Measurements from ENCODE around the gene SETDB2. TPM values are rescaled to one million over a fixed set of nuclear protein-coding genes. Genes with fewer than 3 reads are reported as not detected.
"Not testable (repeated sequence)": the region's sequence is repeated elsewhere in the genome, so short reads cannot be mapped to it uniquely, and the experiment has no call there.

Gene SETDB2
- total RNA-seq, 1 donor from 2014 or later = 4.9 TPM

- DNase-seq (ENCODE audit: low spot score) (no peak), ATAC-seq (peak; percentile 75)
These were observed 20.7 kb downstream of the SETDB2 start for GRCh38 chr13:49464621-49465325.

DNA sequence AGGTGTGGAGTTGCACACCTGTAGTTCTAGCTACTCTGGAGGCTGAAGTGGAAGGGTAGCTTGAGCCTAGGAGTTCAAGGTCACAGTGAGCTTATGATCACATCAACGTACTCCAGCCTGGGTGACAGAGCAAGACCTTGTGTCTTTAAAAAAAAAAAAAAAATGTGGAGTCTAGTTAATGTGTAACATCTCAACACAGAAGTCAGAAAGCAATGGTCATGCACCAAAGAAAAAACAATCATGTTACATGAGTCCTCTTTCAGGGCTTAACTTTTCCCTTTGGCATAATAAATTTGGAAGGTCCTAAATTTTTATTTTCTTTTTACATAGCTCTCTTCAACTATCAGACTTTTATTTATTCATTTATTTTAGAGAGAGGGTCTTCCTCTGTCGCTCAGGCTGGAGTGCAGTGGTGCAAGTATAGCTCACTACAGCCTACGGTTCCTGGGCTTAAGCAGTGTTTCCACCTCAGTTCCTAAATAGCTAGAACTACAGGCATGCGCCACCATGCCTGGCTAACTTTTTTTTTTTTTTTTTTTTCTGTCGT is 22.3 kb downstream of the SETDB2 start:
- ATAC-seq = peak; percentile 84
- no peak for DNase-seq (ENCODE audit: low spot score)

DNA sequence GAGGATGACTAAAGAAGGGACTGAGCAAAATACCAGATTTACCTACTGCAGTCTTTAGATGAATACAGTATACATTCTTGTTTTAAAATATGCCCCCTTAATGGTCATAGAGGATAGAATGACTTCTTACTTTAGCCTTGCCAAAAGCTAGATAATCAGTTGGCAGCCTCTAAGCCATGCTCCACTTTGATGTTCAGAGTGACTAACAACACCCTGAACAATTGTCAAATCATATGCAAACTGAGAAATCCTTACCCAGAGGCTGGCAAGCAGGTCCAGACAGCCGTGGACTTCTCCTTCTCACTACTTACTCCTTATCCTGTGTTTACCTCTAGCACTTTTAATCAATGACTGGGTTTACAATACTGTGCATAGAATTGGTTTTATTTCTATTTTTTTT is 28.1 kb downstream of the SETDB2 start:
- DNase-seq (ENCODE audit: low spot score) = no peak
- no peak for ATAC-seq

GRCh38 chr13:49476529-49476928 is 32.5 kb downstream of the SETDB2 start:
- ATAC-seq = no peak

DNA sequence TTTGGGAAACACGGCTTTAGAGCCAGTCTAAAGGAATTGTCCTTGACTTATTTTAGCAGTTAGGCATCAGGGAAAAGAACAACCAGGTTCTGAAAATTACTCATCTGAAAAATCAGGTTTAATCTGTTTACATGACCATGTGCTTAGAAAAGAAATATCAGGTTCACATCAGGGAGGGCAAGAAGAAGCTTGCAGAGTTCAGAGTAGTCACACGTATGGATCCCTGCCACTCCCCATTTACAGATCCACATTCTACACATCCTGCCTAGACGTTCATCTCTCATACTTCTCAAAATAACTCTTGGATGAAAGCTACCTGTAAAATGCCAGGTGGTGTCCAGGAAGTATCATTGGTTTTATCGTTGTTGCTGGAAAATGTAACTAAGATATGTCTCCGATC is 37.7 kb downstream of the SETDB2 start:
- DNase-seq (ENCODE audit: low spot score) (no peak), ATAC-seq (no peak)

More at GRCh38 chr13:49476529-49476928, 32.5 kb downstream of the SETDB2 start:
- no peak for DNase-seq (ENCODE audit: low spot score)

- ATAC-seq (no peak), DNase-seq (ENCODE audit: low spot score) (no peak)
These were observed 44.5 kb downstream of the SETDB2 start for GRCh38 chr13:49488563-49488962.

GRCh38 chr13:49494645-49495044 is 50.6 kb downstream of the SETDB2 start:
- DNase-seq (ENCODE audit: low spot score) (no peak), ATAC-seq (no peak)

DNA sequence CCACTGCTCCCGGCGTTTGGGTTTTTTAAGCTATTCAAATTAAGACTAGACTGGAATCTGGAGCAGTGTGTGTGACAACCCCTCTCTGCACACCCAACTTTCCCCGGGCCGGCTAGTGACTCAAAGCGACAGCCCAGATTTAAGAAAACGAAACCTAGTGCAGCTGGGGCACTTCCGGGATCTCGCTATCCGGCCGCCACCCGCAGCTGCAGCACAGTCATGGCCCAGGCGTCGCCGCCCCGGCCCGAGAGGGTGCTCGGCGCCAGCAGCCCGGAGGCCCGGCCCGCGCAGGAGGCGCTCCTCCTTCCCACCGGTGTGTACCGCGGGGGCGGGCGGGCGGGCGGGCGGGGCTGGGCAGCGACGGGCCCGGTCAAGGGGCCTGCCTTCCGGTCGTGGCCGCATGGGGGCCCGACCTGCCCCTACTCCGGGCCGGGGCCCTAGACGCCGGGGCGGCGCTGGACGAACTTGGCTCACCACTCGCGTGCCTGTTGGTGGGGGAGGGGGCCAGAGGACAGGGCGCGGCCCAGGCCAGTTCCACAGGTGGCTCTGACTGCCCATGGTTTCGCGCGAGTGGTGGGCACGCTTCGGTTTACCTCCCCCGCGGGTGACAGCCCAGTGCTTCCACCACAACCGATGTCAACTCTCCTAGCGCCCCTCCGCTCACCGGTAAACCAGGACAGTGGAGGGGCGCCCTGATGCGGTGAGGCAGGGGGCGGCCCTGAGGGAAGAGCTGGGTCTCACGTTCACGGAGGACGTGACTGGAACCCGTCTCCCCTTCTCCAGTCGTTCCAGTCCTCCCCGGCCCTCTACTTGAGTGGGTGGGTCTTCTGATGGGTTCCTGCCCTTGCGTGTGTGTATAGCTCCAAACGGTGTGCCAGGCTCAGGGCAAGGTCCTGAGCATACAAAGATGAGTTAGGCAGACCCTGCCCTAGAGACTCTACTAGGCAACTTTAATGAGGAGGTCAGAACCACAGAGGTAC is 52.0 kb downstream of the SETDB2 start, which contains the start of gene PHF11:
PHF11 (plus strand) TSS at position 171 of the 980 bp plus-strand sequence; CDS start at position 220, 49 bp downstream.
- peak; percentile 85 for DNase-seq (ENCODE audit: low spot score)

DNA sequence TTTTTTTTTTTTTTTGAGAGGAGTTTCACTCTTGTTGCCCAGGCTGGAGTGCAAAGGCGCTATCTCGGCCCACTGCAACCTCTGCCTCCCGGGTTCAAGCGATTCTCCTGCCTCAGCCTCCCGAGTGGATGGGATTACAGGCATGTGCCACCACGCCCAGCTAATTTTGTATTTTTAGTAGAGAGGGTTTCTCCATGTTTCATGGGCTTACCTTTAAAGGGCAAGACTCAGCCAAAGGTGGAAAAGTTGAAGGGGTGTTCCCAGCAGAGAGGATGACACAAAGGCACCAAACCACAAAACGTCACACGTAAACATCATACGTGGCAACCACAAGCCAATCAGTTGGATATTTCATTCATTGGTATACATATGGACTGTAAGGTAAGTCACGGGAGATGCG is 52.8 kb downstream of the SETDB2 start:
- ATAC-seq; DNase-seq (ENCODE audit: low spot score): not testable (repeated sequence)

More for the DNA sequence above, 52.0 kb downstream of the SETDB2 start, which contains the start of gene PHF11:
- ATAC-seq = peak; percentile 87

DNA sequence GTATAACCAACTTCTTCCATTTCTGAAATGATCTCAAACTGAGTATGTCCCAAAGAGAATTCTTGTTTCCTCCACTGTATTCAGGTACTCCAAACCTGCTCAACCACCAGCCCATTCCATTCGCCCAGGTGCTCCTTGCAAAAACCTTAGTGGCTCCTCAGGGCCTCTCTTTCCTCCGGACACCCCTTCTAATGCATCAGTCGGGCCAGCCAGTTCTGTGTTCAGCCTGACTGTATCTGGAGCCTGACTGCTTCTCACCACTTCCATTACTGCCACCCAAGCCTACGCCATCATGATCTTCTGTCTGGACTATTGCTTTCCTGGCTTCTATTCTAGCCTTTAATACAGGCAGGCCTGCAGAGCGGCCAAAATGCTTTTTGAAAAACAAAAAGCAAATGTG is 53.2 kb downstream of the SETDB2 start:
- DNase-seq (ENCODE audit: low spot score) (no peak), ATAC-seq (no peak)

- no peak for DNase-seq (ENCODE audit: low spot score)
- ATAC-seq = no peak
These were observed 54.1 kb downstream of the SETDB2 start for GRCh38 chr13:49498206-49498605.

DNA sequence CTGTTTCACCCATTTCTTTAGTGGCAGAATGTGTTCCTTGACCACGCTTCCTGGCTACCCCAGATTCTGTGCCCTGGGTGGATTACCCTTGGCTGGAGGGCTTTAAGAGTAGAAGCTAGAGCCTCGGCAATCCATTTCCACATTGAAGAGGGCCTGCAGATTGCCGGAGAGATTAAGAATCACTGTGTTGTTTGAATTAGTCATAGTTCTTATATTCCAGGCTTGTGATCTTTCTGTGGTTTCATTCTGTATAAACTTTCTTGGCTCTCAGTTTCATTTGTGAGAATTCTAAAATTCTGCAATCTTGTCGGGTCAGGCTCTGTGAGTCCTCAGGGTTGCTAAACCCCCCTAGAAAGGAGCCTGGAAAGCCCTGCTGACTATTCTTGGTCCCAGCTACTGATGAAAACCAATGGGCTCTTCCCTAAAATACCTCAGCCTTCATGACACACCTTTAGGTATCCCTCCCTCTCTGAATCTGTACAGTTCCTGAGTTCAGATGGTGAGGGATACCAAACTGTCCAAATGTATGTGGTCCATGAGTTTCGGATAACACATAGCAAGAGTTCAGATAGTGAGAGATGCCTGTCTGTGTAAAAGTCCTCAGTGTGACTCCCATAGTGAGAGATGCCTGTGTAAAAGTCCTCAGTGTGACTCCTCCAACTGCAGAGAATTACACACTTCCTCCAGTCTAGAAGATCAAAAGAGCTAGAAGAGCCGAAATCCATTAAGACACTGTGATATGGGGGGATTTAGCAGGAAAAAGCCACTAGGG is 56.0 kb downstream of the SETDB2 start:
- ATAC-seq (no peak), DNase-seq (ENCODE audit: low spot score) (no peak)

GRCh38 chr13:49502954-49503353 is 58.9 kb downstream of the SETDB2 start:
- ATAC-seq = peak; percentile 37
- no peak for DNase-seq (ENCODE audit: low spot score)

- no peak for ATAC-seq
- DNase-seq (ENCODE audit: low spot score) = no peak
These were observed 59.9 kb downstream of the SETDB2 start for GRCh38 chr13:49503951-49504350.

DNA sequence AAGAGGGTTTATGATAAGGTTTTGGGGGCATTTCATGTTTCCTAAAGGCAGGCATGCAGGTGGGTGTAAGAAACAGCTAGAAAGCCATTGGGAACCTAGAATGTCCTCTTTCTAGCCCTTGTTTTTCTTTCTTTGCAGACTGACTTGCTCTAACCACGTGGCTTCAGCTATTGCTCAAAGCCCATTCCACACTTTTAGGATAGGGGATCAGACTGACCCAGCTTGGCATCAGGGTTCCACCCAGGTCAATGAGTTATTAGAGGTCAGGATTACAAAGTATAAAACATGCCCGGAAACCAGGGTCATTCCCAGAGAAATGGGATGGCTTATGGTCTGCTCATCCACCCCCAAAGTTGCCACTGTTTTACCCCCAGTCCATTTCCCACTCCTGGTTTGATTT is 68.5 kb downstream of the SETDB2 start:
- DNase-seq (ENCODE audit: low spot score) = peak; percentile 49
- peak; percentile 89 for ATAC-seq

DNA sequence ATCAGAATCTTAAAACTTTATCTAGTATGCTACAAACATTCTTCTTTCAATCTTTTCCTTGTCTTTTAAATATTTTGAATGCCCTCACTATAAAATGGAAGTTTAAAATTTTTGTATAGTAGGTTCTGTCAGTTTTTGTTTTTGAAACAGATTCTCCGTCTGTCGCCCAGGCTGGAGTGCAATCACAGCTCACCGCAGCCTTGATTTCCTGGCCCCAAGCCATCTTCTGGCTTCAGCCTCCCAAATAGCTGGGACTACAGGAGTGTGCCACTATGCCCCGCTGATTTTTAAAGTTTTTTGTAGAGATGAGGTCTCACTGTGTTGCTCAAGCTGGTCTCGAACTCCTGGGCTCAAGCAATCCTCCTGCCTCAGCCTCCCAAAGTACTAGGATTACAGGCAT is 72.4 kb downstream of the SETDB2 start:
- DNase-seq (ENCODE audit: low spot score) = no peak
- ATAC-seq = peak; percentile 55

- DNase-seq (ENCODE audit: low spot score) (no peak), ATAC-seq (peak; percentile 47)
These were observed 73.4 kb downstream of the SETDB2 start for GRCh38 chr13:49517461-49517860.

- no peak for ATAC-seq
- DNase-seq (ENCODE audit: low spot score) = no peak
These were observed 77.2 kb downstream of the SETDB2 start for GRCh38 chr13:49521224-49521623.

DNA sequence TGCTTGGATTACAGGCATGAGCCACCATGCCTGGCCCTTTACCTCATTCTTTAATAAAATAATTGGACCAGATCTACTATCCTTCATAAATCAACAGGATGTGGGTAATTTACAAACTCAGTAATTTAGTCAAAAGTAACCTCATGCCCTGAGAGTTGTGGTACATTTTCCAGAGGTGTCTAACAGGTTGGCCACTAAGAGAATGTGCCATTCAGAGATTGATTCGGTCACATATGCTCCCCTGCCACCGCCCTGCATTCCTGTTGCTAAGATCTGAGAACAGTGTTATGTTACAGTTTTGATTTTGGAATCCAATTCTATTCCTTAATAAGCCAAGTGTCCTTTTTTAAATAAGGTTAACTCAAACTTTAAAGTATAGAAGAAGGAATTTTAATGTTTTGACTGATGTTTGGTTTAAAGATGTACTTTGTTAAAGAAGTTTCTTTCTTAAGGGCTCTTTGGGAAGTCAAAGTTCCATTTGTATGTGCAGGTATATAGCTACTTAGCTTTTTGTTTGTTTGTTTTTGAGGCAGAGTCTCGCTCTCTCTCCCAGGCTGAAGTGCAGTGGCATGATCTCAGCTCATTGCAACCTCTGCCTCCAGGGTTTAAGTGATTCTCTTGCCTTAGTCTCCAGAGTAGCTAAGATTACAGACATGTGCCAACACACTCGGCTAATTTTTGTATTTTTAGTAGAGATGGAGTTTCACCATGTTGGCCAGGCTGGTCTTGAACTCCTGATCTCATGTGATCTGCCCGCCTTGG is 80.8 kb downstream of the SETDB2 start:
- ATAC-seq (no peak), DNase-seq (ENCODE audit: low spot score) (no peak)

GRCh38 chr13:49527123-49527522 is 83.0 kb downstream of the SETDB2 start:
- no peak for ATAC-seq
- no peak for DNase-seq (ENCODE audit: low spot score)
